WTC11 (cell line): ENCODE data around the gene C1orf159. TPM values are rescaled to one million over a fixed set of nuclear protein-coding genes. Genes with fewer than 3 reads are reported as not detected.

Experiments
- ELF4 ChIP-seq: sonication (generic); formaldehyde crosslinking; IDR thresholded peaks from 2 replicates; pipeline ENCODE4 v1.8.1; 2022; ENCODE audit warnings: low read depth, mild to moderate bottlenecking, moderate library complexity, missing genetic modification reagents
- ESRRA ChIP-seq: sonication (generic); formaldehyde crosslinking; IDR thresholded peaks from 2 replicates; pipeline ENCODE4 v1.8.1; 2022; ENCODE audit warnings: mild to moderate bottlenecking, missing genetic modification reagents, borderline replicate concordance
- HMGA2 ChIP-seq: fragments of 250-450 bp; sonication (Bioruptor Pico); IDR thresholded peaks from 2 replicates; pipeline ENCODE4 v1.4.0; 2021; ENCODE audit warnings: mild to moderate bottlenecking, moderate library complexity
- JAZF1 ChIP-seq: fragments of 250-450 bp; sonication (Bioruptor Pico); IDR thresholded peaks from 2 replicates; pipeline ENCODE4 v1.9.0; 2021; ENCODE audit warnings: moderate library complexity, mild to moderate bottlenecking, inconsistent platforms
- JUN ChIP-seq: sonication (generic); formaldehyde crosslinking; IDR thresholded peaks from 2 replicates; pipeline ENCODE4 v1.8.0; 2023; ENCODE audit warnings: mild to moderate bottlenecking, missing genetic modification reagents
- MYBL2 ChIP-seq: sonication (generic); formaldehyde crosslinking; IDR thresholded peaks from 2 replicates; pipeline ENCODE4 v1.8.1; 2023; ENCODE audit warnings: mild to moderate bottlenecking, moderate library complexity, missing genetic modification reagents
- NR2C2 ChIP-seq: sonication (generic); formaldehyde crosslinking; IDR thresholded peaks from 2 replicates; pipeline ENCODE4 v1.8.0; 2022; ENCODE audit warnings: mild to moderate bottlenecking, missing genetic modification reagents
- PRRX2 ChIP-seq: fragments of 250-450 bp; sonication (Bioruptor Pico); IDR thresholded peaks from 2 replicates; pipeline ENCODE4 v1.8.0; 2021; ENCODE audit warnings: mild to moderate bottlenecking
- RELA ChIP-seq: sonication (generic); formaldehyde crosslinking; IDR thresholded peaks from 2 replicates; pipeline ENCODE4 v1.8.1; 2022; ENCODE audit warnings: missing genetic modification reagents, mild to moderate bottlenecking, borderline replicate concordance
- TEAD4 ChIP-seq: sonication (generic); formaldehyde crosslinking; IDR thresholded peaks from 2 replicates; pipeline ENCODE4 v1.8.0; 2022; ENCODE audit warnings: mild to moderate bottlenecking, missing genetic modification reagents
- total RNA-seq: library from RNA; stranded (reverse); gene quantifications from 3 replicates; pipeline ENCODE4 v1.2.3, GENCODE V29; 2021
- TF ChIP-seq, protein P1 (sequence below): sonication (generic); formaldehyde crosslinking; IDR thresholded peaks from 2 replicates; pipeline ENCODE4 v1.8.0; 2023; ENCODE audit warnings: mild to moderate bottlenecking, missing genetic modification reagents
- TF ChIP-seq, protein P2 (sequence below): fragments of 250-450 bp; sonication (Bioruptor Pico); IDR thresholded peaks from 2 replicates; pipeline ENCODE4 v1.9.0; 2021; ENCODE audit warnings: mild to moderate bottlenecking
- TF ChIP-seq, protein P3 (sequence below): sonication (generic); formaldehyde crosslinking; IDR thresholded peaks from 2 replicates; pipeline ENCODE4 v1.8.0; 2023; ENCODE audit warnings: missing genetic modification reagents, mild to moderate bottlenecking, borderline replicate concordance
- TF ChIP-seq, protein P4 (sequence below): sonication (generic); formaldehyde crosslinking; IDR thresholded peaks from 2 replicates; pipeline ENCODE4 v1.8.1; 2022; ENCODE audit warnings: low read depth, missing genetic modification reagents, borderline replicate concordance
- TF ChIP-seq, protein P5 (sequence below): sonication (generic); formaldehyde crosslinking; conservative IDR thresholded peaks from 2 replicates; pipeline ENCODE4 v1.8.1; 2023; ENCODE audit warnings: mild to moderate bottlenecking, low read depth, missing genetic modification reagents, moderate library complexity
- TF ChIP-seq, protein P6 (sequence below): sonication (generic); formaldehyde crosslinking; IDR thresholded peaks from 2 replicates; pipeline ENCODE4 v1.8.1; 2022; ENCODE audit warnings: mild to moderate bottlenecking, moderate library complexity, missing genetic modification reagents
- TF ChIP-seq, protein P7 (sequence below): sonication (generic); formaldehyde crosslinking; IDR thresholded peaks from 2 replicates; pipeline ENCODE4 v1.8.1; 2022; ENCODE audit warnings: mild to moderate bottlenecking, missing genetic modification reagents, moderate library complexity, borderline replicate concordance
- TF ChIP-seq, protein P8 (sequence below): sonication (generic); formaldehyde crosslinking; IDR thresholded peaks from 2 replicates; pipeline ENCODE4 v1.8.1; 2023; ENCODE audit warnings: mild to moderate bottlenecking, missing genetic modification reagents, moderate library complexity
- TF ChIP-seq, protein P9 (sequence below): fragments of 250-450 bp; sonication (Bioruptor Pico); IDR thresholded peaks from 2 replicates; pipeline ENCODE4 v2.1.2; 2022; ENCODE audit warnings: mild to moderate bottlenecking, moderate library complexity
- TF ChIP-seq, protein P10 (sequence below): sonication (generic); formaldehyde crosslinking; IDR thresholded peaks from 2 replicates; pipeline ENCODE4 v1.8.1; 2023; ENCODE audit warnings: mild to moderate bottlenecking, missing genetic modification reagents, moderate library complexity

The C1orf159 gene
- total RNA-seq, 1 experiment from 2014 or later = 17.8 TPM

DNA sequence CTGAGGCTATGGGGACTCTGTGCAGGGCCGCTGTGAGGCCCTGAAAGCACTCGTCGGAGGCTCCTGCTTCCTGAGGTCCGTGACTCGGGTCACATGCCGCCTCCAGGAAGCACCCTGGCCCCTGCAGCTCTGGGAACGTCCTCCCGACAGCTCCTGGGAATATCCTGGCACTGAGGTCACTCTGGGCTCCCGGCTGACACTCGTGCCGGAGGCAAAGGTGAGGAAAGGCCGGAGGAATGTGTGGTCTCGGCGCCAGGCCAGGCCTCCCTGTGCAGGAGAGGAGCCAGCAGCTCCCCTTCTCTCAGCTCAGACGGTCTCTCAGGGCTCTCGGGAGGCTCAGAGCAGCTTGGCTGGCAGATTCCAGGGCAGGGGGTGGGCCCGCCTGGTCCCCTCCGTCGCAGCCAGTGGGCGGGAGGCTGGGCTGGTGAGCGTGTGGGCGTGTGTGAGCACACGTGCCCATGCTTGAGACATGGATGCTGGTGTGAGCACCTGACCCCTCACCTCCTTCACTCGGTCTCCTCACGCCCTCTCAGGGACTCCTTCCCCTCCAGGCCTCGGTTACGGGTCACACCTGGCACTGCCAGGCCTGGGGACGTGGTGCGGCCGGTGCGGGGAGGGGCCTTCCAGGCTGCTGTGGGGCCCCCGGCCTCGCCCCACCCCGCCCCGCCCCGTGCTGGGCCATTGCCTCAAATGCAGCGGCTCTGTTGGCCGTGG lies 36.3 kb downstream of the C1orf159 start (continued):
- TF ChIP-seq, protein P1, sequence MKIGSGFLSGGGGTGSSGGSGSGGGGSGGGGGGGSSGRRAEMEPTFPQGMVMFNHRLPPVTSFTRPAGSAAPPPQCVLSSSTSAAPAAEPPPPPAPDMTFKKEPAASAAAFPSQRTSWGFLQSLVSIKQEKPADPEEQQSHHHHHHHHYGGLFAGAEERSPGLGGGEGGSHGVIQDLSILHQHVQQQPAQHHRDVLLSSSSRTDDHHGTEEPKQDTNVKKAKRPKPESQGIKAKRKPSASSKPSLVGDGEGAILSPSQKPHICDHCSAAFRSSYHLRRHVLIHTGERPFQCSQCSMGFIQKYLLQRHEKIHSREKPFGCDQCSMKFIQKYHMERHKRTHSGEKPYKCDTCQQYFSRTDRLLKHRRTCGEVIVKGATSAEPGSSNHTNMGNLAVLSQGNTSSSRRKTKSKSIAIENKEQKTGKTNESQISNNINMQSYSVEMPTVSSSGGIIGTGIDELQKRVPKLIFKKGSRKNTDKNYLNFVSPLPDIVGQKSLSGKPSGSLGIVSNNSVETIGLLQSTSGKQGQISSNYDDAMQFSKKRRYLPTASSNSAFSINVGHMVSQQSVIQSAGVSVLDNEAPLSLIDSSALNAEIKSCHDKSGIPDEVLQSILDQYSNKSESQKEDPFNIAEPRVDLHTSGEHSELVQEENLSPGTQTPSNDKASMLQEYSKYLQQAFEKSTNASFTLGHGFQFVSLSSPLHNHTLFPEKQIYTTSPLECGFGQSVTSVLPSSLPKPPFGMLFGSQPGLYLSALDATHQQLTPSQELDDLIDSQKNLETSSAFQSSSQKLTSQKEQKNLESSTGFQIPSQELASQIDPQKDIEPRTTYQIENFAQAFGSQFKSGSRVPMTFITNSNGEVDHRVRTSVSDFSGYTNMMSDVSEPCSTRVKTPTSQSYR (CRISPR knock-in tag) = peak; percentile 77; the same call in 1 of the 2 replicates
- TF ChIP-seq ELF4 (CRISPR knock-in tag) (no peak), HMGA2 (no peak), ESRRA (CRISPR knock-in tag) (no peak; the same call in 1 of the 2 replicates), NR2C2 (CRISPR knock-in tag) (peak; percentile 68), RELA (CRISPR knock-in tag) (peak; percentile 85), TEAD4 (CRISPR knock-in tag) (peak; percentile 15; the same call in 1 of the 2 replicates), MYBL2 (CRISPR knock-in tag) (no peak), JAZF1 (CRISPR knock-in tag) (no peak), PRRX2 (no peak), JUN (CRISPR knock-in tag) (0 out of 2 replicates have a peak, but pooled peaks have one; percentile 74)
- TF ChIP-seq, protein P2, sequence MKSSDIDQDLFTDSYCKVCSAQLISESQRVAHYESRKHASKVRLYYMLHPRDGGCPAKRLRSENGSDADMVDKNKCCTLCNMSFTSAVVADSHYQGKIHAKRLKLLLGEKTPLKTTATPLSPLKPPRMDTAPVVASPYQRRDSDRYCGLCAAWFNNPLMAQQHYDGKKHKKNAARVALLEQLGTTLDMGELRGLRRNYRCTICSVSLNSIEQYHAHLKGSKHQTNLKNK (CRISPR knock-in tag) = no peak
- TF ChIP-seq, protein P3, sequence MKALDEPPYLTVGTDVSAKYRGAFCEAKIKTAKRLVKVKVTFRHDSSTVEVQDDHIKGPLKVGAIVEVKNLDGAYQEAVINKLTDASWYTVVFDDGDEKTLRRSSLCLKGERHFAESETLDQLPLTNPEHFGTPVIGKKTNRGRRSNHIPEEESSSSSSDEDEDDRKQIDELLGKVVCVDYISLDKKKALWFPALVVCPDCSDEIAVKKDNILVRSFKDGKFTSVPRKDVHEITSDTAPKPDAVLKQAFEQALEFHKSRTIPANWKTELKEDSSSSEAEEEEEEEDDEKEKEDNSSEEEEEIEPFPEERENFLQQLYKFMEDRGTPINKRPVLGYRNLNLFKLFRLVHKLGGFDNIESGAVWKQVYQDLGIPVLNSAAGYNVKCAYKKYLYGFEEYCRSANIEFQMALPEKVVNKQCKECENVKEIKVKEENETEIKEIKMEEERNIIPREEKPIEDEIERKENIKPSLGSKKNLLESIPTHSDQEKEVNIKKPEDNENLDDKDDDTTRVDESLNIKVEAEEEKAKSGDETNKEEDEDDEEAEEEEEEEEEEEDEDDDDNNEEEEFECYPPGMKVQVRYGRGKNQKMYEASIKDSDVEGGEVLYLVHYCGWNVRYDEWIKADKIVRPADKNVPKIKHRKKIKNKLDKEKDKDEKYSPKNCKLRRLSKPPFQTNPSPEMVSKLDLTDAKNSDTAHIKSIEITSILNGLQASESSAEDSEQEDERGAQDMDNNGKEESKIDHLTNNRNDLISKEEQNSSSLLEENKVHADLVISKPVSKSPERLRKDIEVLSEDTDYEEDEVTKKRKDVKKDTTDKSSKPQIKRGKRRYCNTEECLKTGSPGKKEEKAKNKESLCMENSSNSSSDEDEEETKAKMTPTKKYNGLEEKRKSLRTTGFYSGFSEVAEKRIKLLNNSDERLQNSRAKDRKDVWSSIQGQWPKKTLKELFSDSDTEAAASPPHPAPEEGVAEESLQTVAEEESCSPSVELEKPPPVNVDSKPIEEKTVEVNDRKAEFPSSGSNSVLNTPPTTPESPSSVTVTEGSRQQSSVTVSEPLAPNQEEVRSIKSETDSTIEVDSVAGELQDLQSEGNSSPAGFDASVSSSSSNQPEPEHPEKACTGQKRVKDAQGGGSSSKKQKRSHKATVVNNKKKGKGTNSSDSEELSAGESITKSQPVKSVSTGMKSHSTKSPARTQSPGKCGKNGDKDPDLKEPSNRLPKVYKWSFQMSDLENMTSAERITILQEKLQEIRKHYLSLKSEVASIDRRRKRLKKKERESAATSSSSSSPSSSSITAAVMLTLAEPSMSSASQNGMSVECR (CRISPR knock-in tag) = no peak
- TF ChIP-seq, protein P4, sequence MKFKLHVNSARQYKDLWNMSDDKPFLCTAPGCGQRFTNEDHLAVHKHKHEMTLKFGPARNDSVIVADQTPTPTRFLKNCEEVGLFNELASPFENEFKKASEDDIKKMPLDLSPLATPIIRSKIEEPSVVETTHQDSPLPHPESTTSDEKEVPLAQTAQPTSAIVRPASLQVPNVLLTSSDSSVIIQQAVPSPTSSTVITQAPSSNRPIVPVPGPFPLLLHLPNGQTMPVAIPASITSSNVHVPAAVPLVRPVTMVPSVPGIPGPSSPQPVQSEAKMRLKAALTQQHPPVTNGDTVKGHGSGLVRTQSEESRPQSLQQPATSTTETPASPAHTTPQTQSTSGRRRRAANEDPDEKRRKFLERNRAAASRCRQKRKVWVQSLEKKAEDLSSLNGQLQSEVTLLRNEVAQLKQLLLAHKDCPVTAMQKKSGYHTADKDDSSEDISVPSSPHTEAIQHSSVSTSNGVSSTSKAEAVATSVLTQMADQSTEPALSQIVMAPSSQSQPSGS (CRISPR knock-in tag) = no peak
- TF ChIP-seq, protein P5, sequence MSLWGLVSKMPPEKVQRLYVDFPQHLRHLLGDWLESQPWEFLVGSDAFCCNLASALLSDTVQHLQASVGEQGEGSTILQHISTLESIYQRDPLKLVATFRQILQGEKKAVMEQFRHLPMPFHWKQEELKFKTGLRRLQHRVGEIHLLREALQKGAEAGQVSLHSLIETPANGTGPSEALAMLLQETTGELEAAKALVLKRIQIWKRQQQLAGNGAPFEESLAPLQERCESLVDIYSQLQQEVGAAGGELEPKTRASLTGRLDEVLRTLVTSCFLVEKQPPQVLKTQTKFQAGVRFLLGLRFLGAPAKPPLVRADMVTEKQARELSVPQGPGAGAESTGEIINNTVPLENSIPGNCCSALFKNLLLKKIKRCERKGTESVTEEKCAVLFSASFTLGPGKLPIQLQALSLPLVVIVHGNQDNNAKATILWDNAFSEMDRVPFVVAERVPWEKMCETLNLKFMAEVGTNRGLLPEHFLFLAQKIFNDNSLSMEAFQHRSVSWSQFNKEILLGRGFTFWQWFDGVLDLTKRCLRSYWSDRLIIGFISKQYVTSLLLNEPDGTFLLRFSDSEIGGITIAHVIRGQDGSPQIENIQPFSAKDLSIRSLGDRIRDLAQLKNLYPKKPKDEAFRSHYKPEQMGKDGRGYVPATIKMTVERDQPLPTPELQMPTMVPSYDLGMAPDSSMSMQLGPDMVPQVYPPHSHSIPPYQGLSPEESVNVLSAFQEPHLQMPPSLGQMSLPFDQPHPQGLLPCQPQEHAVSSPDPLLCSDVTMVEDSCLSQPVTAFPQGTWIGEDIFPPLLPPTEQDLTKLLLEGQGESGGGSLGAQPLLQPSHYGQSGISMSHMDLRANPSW (CRISPR knock-in tag) = no peak
- TF ChIP-seq, protein P6, sequence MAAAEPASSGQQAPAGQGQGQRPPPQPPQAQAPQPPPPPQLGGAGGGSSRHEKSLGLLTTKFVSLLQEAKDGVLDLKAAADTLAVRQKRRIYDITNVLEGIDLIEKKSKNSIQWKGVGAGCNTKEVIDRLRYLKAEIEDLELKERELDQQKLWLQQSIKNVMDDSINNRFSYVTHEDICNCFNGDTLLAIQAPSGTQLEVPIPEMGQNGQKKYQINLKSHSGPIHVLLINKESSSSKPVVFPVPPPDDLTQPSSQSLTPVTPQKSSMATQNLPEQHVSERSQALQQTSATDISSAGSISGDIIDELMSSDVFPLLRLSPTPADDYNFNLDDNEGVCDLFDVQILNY = no peak
- TF ChIP-seq, protein P7, sequence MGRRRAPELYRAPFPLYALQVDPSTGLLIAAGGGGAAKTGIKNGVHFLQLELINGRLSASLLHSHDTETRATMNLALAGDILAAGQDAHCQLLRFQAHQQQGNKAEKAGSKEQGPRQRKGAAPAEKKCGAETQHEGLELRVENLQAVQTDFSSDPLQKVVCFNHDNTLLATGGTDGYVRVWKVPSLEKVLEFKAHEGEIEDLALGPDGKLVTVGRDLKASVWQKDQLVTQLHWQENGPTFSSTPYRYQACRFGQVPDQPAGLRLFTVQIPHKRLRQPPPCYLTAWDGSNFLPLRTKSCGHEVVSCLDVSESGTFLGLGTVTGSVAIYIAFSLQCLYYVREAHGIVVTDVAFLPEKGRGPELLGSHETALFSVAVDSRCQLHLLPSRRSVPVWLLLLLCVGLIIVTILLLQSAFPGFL (CRISPR knock-in tag) = no peak
- TF ChIP-seq, protein P8, sequence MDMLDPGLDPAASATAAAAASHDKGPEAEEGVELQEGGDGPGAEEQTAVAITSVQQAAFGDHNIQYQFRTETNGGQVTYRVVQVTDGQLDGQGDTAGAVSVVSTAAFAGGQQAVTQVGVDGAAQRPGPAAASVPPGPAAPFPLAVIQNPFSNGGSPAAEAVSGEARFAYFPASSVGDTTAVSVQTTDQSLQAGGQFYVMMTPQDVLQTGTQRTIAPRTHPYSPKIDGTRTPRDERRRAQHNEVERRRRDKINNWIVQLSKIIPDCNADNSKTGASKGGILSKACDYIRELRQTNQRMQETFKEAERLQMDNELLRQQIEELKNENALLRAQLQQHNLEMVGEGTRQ (CRISPR knock-in tag) = no peak
- TF ChIP-seq, protein P9, sequence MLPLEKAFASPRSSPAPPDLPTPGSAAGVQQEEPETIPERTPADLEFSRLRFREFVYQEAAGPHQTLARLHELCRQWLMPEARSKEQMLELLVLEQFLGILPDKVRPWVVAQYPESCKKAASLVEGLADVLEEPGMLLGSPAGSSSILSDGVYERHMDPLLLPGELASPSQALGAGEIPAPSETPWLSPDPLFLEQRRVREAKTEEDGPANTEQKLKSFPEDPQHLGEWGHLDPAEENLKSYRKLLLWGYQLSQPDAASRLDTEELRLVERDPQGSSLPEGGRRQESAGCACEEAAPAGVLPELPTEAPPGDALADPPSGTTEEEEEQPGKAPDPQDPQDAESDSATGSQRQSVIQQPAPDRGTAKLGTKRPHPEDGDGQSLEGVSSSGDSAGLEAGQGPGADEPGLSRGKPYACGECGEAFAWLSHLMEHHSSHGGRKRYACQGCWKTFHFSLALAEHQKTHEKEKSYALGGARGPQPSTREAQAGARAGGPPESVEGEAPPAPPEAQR (CRISPR knock-in tag) = no peak
- TF ChIP-seq, protein P10, sequence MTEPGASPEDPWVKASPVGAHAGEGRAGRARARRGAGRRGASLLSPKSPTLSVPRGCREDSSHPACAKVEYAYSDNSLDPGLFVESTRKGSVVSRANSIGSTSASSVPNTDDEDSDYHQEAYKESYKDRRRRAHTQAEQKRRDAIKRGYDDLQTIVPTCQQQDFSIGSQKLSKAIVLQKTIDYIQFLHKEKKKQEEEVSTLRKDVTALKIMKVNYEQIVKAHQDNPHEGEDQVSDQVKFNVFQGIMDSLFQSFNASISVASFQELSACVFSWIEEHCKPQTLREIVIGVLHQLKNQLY (CRISPR knock-in tag) = 0 out of 2 replicates have a peak, but pooled peaks have one; percentile 43
